PC-3 (cell line): ENCODE measurements around the gene PEA15.

Source experiments
- CTCF ChIP-seq: fragments of 300-600 bp; sonication (generic); conservative IDR thresholded peaks from 2 replicates; pipeline ENCODE4 v1.5.1; 2017; ENCODE audit warnings: antibody characterized with exemption, low read depth, mild to moderate bottlenecking, low read length
- EZH2 ChIP-seq: fragments of 300-600 bp; sonication (generic); IDR thresholded peaks from one replicate; pipeline ENCODE4 v1.6.1; 2017; ENCODE audit warnings: antibody characterized with exemption, mild to moderate bottlenecking, low read length; ENCODE audit not compliant: unreplicated experiment
- EZH2phosphoT487 ChIP-seq: fragments of 300-600 bp; sonication (generic); IDR thresholded peaks from 2 replicates; pipeline ENCODE4 v1.6.1; 2018; ENCODE audit warnings: mild to moderate bottlenecking, antibody characterized with exemption, low read length, borderline replicate concordance

- TF ChIP-seq CTCF (no peak), EZH2 (no peak), EZH2phosphoT487 (no peak)
These were observed 34.6 kb downstream of the PEA15 start for GRCh38 chr1:160239582-160240299.
